ENCODE data around the gene NCOR2.

Gene NCOR2

GRCh38 chr12:124561231-124561630 is 6.2 kb downstream of the NCOR2 start:
- no peak overlapping the region for H3K4me3 ChIP-seq (ENCODE audit: low read depth, low read length)

GRCh38 chr12:124560146-124560890 is 7.1 kb downstream of the NCOR2 start:
- no peak overlapping the region for H3K4me3 ChIP-seq (ENCODE audit: low read depth, low read length)

GRCh38 chr12:124559182-124560017 is 8.0 kb downstream of the NCOR2 start:
- H3K4me3 ChIP-seq (ENCODE audit: low read depth, low read length), result no peak overlapping the region

GRCh38 chr12:124558313-124558712 is 9.1 kb downstream of the NCOR2 start:
- H3K4me3 ChIP-seq (ENCODE audit: low read depth, low read length), result no peak overlapping the region

- H3K4me3 ChIP-seq (ENCODE audit: low read depth, low read length), result no peak overlapping the region
Measured at GRCh38 chr12:124557518-124558223, 9.7 kb downstream of the NCOR2 start.

- no peak overlapping the region for H3K4me3 ChIP-seq (ENCODE audit: low read depth, low read length)
Measured at GRCh38 chr12:124556896-124557501, 10.4 kb downstream of the NCOR2 start.

GRCh38 chr12:124556074-124556466 is 11.3 kb downstream of the NCOR2 start:
- no peak overlapping the region for H3K4me3 ChIP-seq (ENCODE audit: low read depth, low read length)

GRCh38 chr12:124555168-124556073 is 12.0 kb downstream of the NCOR2 start:
- H3K4me3 ChIP-seq (ENCODE audit: low read depth, low read length), result no peak overlapping the region

- no peak overlapping the region for H3K4me3 ChIP-seq (ENCODE audit: low read depth, low read length)
Measured at GRCh38 chr12:124554429-124555029, 12.9 kb downstream of the NCOR2 start.

GRCh38 chr12:124553862-124554428 is 13.5 kb downstream of the NCOR2 start:
- H3K4me3 ChIP-seq (ENCODE audit: low read depth, low read length), result no peak overlapping the region

GRCh38 chr12:124551268-124552144 is 15.9 kb downstream of the NCOR2 start:
- no peak overlapping the region for H3K4me3 ChIP-seq (ENCODE audit: low read depth, low read length)

- H3K4me3 ChIP-seq (ENCODE audit: low read depth, low read length), result no peak overlapping the region
Measured at GRCh38 chr12:124550123-124551089, 17.0 kb downstream of the NCOR2 start.

GRCh38 chr12:124549629-124550028 is 17.8 kb downstream of the NCOR2 start:
- no peak overlapping the region for H3K4me3 ChIP-seq (ENCODE audit: low read depth, low read length)

GRCh38 chr12:124548854-124549378 is 18.5 kb downstream of the NCOR2 start:
- H3K4me3 ChIP-seq (ENCODE audit: low read depth, low read length), result no peak overlapping the region

- H3K4me3 ChIP-seq (ENCODE audit: low read depth, low read length), result no peak overlapping the region
Measured at GRCh38 chr12:124547626-124548025, 19.8 kb downstream of the NCOR2 start.

- H3K4me3 ChIP-seq (ENCODE audit: low read depth, low read length), result no peak overlapping the region
Measured at GRCh38 chr12:124545508-124546418, 21.6 kb downstream of the NCOR2 start.
